Smooth muscle cell of the brain vasculature (primary cell): ENCODE measurements around the gene FAM184A.
A peak's percentile ranks its signal among the peaks of the same experiment; 100 is the strongest.

Experiments
- DNase-seq: peaks from one replicate; pipeline ENCODE4 v3.0.0-alpha.2; 2012; ENCODE audit warnings: low read depth, low spot score

The FAM184A gene

DNA sequence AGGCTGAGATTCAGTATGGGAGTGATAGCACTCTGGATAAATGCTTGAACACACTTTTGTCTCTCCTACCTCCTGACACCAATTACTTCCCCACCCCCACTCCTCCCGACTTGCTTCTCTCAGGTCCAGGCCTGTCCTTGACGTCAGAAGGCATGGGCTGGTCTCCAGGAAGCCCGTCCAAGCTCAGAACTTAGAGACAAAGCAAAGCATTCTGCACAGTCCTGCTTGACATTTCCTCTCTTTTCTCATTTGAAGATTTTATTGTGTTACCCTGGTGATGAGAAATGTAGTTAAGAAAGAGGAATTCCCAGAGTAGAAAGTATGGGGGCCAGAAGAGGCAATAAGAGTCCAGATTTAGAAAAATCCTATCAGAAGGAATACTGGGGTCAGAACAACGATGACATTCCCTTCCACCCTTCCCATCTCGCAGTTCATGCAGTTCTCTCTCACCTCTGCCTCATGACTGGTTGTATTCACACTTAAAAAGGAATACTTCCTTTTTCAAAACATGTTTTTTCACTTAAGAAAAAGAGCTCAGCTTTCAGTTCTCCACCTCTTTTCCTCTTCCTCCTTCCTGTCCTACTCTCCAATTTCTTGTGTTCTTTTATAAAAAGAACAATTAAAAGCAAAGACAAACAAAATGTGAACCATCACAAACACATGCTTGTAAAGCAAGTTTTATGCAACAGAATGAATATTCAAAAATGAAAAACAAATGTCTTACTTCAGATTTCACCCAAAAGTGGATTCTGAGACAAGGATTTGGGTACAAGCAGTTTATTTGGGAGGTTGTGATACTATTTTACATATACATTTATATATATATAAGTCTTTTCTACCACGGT lies 18.5 kb upstream of the FAM184A start:
- DNase-seq = no peak

- DNase-seq = no peak
These were observed 11.8 kb upstream of the FAM184A start for GRCh38 chr6:119090256-119090655.

GRCh38 chr6:119084784-119085183 lies 6.3 kb upstream of the FAM184A start:
- no peak for DNase-seq

DNA sequence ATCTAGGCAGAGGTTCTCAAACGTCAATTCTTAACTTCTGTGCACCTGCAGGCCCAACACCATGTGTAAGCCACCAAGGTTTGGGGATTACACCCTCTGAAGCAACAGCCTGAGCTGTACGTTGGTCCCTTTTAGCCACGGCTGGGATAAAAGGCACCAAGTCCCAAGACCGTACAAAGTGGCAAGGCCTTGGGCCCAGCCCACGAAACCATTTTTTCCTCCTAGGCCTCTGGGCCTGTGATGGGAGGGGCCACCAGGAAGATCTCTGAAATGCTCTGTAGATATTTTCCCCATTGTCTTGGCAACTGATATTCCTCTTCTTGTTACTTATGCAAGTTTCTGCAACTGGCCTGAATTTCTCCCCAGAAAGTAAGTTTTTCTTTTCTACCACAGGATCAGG lies 4.5 kb upstream of the FAM184A start:
- DNase-seq = no peak

- DNase-seq = peak; percentile 32
These were observed 882 bp upstream of the FAM184A start for GRCh38 chr6:119079283-119079809.

DNA sequence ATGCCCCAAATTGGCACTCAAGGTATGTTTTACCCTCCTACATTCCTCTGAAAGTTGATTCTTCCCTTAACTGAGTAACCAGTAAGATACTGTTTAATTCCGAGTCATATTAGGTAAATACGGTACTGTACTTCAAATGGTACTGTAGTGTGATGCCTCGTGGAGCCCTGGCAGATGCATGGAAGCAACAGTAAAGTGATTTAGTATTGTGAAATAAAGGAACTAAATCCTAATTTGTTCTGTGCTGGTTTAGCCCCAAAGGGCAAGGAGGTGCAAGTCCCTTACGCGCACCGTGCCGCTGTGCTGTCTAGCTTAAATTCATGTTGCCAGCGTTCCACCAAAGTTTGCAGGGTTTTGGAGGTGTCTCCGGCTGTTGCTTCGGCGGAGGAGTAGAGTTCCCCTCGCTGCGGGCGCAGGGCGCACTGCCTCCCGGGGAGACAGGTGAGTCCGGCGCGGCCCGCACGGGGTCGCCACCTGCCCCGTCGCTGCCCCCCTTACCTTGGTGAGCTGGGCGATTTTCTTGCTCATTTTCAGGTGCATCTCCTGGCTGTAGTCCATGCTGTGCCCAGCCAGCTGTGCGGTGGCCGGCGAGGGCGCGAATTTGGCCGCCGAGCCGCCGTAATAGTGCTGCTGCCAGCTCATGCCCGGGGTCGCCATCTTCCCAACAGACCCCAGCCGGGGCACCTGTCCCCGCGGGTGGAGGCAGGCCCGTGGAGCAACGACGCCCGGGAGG lies 655 bp downstream of the FAM184A start:
- no peak for DNase-seq

GRCh38 chr6:119077391-119077642 lies 1.1 kb downstream of the FAM184A start:
- DNase-seq = no peak

GRCh38 chr6:119076576-119077390 lies 1.7 kb downstream of the FAM184A start:
- no peak for DNase-seq

GRCh38 chr6:119076173-119076572 lies 2.3 kb downstream of the FAM184A start:
- DNase-seq = no peak

- DNase-seq = no peak
These were observed 3.1 kb downstream of the FAM184A start for GRCh38 chr6:119075200-119075981.

- DNase-seq = no peak
These were observed 5.0 kb downstream of the FAM184A start for GRCh38 chr6:119073307-119074051.

GRCh38 chr6:119071576-119071975 lies 6.9 kb downstream of the FAM184A start:
- no peak for DNase-seq

DNA sequence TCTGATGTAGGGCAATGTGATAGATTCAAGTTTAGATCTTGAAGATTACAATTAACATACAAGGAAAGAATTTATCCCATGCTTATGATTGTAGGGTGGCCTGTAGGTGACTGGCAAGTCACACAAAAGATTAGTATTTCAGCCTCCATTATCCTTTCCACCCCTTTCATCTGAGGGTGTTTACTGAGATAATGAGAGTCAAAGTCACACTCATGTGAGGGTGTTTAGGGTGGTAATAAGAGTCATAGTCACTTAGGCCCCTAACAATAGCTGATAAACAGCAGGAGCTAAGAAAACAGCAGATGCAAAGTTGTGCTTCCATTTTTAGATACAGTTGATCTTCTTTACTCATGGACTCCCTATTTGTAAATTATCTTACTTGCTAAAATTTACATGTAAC lies 11.4 kb downstream of the FAM184A start:
- DNase-seq = no peak

DNA sequence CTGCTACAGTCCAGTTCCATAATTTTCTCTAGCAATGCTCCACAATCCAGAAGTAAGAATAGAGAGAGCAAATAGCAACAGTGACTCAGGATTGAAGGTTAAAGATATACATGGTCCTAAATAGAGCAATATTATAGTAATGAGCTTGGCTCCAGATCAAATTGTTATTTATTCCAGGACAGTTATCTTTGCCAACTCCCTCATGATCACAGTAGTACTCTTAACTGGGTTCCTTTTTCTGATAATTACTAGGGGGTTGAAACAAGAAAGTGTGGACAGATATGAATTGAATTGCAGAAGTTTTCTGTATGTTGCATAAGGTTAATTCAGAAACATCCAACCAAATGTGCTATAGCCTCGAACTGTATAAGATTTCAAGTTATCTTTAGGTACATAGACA lies 11.9 kb downstream of the FAM184A start:
- DNase-seq = no peak

GRCh38 chr6:119065955-119066354 lies 12.5 kb downstream of the FAM184A start:
- no peak for DNase-seq

GRCh38 chr6:119065382-119065781 lies 13.1 kb downstream of the FAM184A start:
- DNase-seq = no peak

GRCh38 chr6:119063491-119063890 lies 15.0 kb downstream of the FAM184A start:
- DNase-seq = no peak

GRCh38 chr6:119061215-119061614 lies 17.2 kb downstream of the FAM184A start:
- DNase-seq = no peak

DNA sequence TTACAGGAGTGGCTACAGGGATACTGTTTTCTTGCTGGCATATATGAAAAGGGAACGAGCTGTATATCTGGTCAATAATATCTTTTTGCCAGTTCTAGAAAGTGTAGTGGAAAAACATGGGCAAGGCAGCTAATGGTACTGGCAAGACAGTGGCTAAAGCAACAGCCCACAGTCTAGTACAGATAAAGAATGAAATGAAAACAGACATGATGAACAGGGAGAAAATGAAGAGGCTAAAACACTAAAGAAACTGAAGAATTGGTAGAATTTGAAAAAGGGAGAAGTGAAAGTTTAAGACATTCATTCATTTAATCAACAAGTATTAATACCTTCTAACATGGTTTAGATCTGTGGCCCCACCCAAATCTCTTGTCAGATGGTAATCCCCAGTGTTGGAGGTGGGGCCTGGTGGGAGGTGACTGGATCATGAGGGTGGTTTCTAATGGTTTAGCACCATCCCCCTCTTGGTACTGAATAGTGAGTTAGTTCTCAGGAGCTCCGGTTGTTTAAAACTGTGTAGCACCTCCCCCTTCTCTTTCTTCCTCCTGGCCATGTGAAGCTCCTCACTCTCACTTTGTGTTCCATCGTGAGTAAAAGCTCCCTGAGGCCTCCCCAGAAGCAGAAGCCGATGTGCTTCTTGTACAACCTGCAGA lies 18.1 kb downstream of the FAM184A start:
- no peak for DNase-seq

GRCh38 chr6:119055069-119055468 lies 23.4 kb downstream of the FAM184A start:
- no peak for DNase-seq
